VCaP (cell line): ENCODE data around the gene SMYD3.
"Not testable (repeated sequence)": the region's sequence is repeated elsewhere in the genome, so short reads cannot be mapped to it uniquely, and the experiment has no call there.

Experiments
- H3K27ac ChIP-seq: fragments of 450-650 bp; 2 replicates; pipeline ENCODE4 v1.5.1; 2017
- TF ChIP-seq, protein P1 (sequence below): fragments of 450-650 bp; conservative IDR thresholded peaks from 2 replicates; pipeline ENCODE4 v1.5.1; 2017; ENCODE audit warnings: mild to moderate bottlenecking, moderate library complexity

Gene SMYD3

DNA sequence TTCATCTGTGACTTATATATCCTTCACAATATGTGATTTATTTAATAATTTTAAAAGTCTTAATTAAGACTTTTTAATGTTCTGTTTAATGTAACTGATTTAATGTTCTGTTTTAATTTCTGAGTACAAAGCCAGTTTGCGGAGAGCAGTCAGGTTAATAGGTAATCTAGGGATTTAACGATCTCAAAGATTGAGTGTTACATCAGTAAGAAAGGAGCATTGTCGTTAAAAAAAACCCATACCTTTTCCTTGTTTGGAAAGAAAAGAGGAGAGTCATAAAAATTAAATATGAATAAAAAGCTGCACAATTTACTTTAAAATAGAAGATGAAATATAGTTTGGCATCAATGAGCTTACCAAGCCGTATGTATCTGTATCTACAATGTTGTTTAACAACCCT is 730.9 kb downstream of the SMYD3 start:
- TF ChIP-seq, protein P1, sequence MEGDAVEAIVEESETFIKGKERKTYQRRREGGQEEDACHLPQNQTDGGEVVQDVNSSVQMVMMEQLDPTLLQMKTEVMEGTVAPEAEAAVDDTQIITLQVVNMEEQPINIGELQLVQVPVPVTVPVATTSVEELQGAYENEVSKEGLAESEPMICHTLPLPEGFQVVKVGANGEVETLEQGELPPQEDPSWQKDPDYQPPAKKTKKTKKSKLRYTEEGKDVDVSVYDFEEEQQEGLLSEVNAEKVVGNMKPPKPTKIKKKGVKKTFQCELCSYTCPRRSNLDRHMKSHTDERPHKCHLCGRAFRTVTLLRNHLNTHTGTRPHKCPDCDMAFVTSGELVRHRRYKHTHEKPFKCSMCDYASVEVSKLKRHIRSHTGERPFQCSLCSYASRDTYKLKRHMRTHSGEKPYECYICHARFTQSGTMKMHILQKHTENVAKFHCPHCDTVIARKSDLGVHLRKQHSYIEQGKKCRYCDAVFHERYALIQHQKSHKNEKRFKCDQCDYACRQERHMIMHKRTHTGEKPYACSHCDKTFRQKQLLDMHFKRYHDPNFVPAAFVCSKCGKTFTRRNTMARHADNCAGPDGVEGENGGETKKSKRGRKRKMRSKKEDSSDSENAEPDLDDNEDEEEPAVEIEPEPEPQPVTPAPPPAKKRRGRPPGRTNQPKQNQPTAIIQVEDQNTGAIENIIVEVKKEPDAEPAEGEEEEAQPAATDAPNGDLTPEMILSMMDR: no peak
- no peak overlapping the region for H3K27ac ChIP-seq

DNA sequence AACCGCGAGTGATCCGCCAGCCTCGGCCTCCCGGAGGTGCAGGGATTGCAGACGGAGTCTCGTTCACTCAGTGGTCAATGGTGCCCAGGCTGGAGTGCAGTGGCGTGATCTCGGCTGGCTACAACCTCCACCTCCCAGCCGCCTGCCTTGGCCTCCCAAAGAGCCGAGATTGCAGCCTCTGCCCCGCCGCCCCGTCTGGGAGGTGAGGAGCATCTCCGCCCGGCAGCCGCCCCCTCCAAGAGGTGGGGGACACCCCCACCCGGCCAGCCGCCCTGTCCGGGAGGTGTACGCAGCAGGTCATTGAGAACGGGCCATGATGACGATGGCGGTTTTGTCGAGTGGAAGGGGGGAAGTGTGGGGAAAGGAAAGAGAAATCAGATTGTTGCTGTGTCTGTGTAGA is 732.1 kb downstream of the SMYD3 start:
- not testable (repeated sequence) for H3K27ac ChIP-seq

DNA sequence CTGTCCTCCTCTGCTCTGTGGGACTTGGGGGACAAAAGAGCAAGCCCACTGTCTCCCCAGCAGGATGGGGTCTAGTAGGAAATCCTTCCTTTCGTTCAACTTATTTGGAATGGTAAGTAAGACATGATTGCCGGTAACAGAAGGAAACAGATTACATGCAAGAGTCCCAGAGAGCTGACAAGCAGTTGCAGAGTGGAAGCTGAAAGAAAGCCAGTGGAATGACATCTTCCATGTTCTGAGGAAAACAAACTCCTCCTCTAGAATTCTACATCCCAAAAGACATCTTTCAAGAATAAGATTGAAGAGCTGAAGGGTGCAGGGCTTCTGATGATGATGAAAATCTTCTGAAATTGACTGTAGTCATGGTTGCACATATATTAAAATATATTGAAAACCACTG is 732.9 kb downstream of the SMYD3 start:
- H3K27ac ChIP-seq: no peak overlapping the region
- TF ChIP-seq, protein P1: no peak

DNA sequence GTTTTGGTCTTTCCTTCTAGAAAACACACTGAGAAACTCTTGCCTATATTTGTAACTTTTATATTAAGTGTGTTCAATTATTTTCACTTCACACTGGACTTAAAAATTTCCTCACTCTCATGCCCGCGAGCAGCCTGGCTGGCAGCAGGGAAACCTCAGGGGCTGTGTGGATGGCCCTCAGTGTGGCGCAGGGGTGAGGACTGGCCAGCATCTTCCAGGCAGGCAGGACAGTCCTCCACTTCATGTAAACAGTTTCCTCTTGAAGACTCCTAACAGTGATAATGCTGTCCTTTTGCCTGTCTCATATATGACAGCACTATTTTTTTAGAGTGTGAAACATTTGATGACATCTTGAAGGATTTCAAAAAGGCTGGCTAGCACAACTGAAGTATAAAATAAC is 733.7 kb downstream of the SMYD3 start:
- TF ChIP-seq, protein P1: no peak
- no peak overlapping the region for H3K27ac ChIP-seq

DNA sequence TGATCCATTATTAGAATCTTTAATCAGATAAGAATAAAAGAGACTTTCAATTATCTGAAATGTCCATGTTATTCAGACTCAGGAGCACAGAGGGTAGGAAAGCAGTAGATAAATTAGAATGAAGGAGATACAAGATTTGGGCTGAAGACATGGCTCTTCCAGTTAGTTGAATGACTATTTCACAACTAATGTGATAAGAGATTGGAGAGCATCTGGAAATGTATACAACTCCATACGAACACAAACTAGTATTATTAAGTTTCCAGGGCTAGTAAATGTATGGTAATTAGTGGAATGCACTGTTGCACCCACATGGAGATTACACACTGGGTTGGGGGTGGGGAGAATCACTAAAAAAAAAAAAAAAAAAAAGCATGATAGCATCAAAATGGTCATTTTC is 734.3 kb downstream of the SMYD3 start:
- no peak overlapping the region for H3K27ac ChIP-seq
- TF ChIP-seq, protein P1: no peak

DNA sequence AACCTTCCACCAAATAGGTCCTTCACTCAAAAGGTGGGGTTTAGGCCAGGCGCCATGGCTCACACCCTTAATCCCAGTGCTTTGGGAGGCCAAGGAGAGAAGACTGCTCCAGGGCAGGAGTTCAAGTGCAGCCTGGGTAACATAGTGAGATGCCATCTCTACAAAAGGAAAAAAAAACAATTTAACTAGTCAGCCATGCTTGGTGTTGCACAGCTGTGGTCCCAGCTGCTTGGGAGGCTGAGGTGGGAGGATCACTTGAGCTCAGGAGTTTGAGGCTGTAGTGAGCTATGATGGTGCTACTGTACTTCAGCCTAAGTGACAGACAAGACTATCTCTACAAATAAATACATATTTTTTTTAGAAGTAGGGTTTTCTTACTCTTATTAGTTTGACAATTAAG is 734.8 kb downstream of the SMYD3 start:
- TF ChIP-seq, protein P1: no peak
- H3K27ac ChIP-seq: no peak overlapping the region

DNA sequence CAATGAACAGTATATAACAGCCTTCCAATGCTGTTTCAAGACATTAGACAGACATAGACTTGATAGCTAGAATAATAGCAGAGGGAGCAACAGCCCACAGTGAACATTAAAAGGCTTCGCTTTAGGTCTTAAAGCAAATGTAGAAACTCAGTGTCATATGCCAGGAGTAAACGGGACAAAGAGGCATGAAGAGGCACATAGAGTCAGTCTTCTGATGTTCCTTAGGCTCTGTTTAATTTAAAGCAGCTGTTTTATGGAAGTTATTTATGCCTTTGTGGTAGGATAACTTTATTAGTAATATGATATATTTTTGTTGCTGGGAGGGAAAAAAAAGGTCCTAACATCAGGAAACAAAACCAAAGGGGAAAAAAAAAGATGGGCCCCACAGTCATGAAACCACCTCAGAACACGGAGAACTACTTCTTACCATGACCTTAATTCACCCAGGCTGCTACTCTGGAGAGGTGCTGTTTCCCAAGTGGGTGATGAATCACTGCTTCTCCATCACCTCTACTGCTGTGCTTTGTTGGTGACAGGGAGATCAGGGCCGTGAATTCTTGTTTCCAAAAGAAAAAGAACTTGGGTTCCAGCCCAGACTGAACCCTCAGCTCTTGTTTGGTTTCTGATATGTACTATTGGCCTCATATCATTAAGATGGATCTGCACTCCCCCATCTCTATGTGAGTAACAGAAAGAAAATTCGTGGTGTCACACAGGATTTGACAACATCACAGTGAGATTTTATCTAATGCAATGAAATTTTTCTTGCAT is 735.4 kb downstream of the SMYD3 start:
- no peak overlapping the region for H3K27ac ChIP-seq
- TF ChIP-seq, protein P1: no peak

DNA sequence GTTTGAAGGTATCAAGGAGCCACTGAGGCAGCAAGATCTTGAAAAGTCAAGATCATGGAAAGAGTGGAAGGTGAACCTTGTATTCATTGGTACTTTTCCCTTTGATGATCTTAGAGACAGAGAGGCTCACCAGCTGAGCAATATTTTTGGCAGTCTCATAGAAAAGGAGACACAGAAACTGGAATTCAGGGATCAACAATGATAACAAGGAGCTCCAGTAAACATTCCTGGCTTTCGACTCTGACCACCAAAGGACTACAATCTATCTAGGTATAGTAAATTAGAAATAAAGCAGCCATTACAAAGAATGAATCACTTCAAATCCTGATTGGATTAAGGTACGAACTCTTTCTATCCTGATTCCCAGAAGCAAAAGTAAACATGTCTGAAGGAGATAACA is 736.9 kb downstream of the SMYD3 start:
- TF ChIP-seq, protein P1: no peak

More for the DNA sequence above, 736.9 kb downstream of the SMYD3 start:
- H3K27ac ChIP-seq: no peak overlapping the region
